ENCODE data around the gene IFT57.
"Not testable (repeated sequence)": the region's sequence is repeated elsewhere in the genome, so short reads cannot be mapped to it uniquely, and the experiment has no call there.

Gene IFT57, protein sequence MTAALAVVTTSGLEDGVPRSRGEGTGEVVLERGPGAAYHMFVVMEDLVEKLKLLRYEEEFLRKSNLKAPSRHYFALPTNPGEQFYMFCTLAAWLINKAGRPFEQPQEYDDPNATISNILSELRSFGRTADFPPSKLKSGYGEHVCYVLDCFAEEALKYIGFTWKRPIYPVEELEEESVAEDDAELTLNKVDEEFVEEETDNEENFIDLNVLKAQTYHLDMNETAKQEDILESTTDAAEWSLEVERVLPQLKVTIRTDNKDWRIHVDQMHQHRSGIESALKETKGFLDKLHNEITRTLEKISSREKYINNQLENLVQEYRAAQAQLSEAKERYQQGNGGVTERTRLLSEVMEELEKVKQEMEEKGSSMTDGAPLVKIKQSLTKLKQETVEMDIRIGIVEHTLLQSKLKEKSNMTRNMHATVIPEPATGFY

DNA sequence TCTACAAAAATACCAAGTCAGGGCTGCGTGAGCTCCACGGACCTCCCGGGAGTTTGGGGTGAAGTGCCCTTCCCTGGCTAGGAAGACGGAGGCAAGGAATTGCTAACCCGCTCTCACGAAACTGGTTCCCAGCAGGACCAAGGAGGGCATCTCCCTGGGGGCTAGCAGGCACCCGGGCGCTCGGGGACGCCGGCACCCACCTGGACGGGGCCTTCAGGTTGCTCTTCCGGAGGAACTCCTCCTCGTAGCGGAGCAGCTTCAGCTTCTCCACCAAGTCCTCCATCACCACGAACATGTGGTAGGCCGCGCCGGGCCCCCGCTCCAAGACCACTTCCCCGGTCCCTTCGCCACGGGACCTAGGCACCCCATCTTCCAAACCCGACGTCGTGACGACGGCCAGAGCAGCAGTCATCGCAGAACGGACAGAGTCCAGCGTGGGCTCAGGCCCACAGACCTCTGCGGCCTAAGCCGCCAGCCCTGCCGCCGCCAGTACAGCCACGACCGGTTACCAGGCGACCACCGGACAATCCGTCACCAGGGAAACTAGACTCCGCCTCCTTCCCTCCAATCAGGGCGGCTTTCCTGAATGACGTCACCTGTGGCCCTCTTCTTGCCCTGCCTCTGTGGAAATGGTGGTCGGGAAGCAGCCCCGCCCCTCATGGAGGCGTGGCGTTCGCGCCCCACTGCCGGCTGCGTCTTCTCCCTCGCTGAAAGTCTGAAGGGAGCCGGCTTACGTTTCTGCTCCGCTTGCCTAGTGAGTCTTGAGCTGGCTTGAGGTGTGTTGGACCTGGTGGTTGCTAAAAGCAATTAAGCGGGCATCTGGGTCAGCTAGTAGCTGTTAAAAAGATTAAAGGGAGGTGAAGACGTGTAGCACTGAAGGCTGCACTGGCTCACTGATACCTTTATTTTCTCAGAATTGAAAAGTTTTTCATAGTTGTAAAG, at the start of gene IFT57:
Gene IFT57 (minus strand): TSS at position 514 of the 942 bp plus-strand sequence. CDS start 102 bp downstream, at position 412.
- DNase-seq (ENCODE audit: low read depth) = peak; percentile 93

DNA sequence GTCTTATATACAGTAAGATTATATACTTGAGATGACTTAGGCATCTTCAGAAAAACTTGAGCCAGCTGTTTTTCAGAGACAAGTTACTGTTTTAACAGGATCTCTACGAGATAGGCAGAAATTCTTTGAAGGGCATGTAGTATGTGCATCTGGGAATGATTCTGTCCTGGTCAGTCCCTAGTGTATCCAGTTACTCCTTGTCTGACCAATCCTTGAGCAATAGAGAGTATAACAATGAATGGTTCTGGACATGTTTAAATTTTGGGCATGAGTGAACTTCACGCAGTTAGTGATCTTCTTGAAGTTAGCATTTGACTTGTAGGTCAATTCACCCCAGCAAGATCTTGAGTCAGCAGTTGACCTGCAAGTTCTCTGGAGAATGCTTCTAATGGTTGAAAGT, 49.4 kb upstream of the IFT57 start:
- DNase-seq (ENCODE audit: low read depth) = no peak

DNA sequence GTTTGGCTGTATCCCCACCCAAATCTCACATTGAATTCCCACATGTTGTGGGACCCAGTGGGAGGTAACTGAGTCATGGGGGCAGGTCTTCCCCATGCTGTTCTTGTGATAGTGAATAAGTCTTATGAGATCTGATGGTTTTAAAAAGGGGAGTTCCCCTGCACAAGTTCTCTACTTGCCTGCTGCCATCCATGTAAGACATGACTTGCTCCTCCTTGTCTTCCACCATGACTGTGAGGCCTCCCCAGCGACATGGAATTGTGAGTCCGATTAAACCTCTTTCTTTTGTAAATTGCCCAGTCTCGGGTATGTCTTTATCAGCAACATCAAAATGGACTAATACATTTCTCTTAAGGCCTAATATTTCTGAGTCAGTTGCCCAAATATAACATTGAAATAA, 46.0 kb upstream of the IFT57 start:
- DNase-seq (ENCODE audit: low read depth) = not testable (repeated sequence)

DNA sequence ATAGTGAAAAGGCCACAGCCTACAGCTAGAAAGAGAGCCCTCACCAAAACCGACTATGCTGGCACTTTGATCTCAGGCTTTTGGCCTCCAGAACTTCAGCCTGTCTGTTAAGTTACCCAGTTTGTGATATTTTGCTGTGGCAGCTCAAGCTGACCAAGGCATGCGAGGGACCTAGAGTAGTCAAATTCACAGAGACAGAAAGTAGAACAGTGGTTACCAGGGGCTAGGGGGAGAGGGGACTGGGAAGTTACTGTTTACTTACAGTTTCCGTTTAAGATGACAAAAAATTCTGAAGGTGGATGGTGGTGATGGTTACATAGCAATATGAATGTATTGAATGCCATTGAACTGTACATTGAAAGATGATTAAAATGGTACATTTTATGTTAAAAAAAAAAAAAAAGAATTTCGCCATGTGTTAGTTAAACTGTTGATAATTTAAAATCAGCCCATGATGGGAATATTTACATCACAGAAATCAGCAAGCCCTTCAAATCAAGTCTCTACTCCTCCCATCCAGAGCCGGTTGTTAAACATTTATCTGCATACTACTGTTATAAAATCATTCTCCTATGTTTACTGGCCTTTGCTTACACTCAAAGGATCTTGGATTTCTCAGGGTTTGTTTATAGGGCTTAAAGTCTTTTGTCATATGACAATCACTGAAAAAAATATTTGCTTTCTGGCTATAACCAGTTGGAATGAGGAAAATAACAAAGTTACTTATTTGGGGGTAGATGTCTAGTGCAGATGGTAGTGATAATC, 42.5 kb upstream of the IFT57 start:
- DNase-seq (ENCODE audit: low read depth) = not testable (repeated sequence)

DNA sequence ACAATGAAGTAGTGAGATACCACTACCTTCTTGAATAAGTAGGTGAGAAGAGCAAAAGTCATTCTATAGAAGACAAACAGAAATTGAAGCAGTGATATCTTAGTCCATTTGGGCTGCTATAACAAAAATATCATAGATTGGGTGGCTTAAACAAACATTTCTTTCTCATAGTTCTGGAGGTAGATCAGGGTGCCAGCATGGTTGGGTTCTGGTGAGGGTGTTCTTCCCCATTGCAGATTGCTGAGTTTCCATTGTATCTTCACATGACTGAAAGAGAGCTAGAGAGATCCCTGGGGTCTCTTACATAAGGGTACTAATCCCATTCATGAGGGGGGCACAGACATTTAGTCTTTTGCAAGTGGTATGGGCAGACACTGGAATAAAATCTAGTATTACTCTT, 32.9 kb upstream of the IFT57 start:
- DNase-seq (ENCODE audit: low read depth) = no peak

DNA sequence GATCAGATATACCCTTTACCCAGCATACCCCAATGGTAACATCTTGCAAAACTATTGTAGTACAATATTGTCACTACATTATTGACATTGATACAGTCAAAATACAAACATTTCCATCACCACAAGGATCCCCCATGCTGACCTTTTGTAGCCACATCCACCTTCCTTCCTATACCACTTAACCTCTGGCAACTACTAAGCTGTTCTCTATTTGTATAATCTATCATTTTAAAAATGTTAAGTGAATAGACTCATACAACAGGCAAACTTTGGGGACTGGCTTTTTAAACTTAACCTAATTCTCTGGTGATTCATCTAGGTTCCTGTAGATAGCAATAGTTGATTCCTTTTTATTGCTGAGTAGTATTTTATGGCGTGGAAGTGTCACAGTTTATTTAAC, 29.6 kb upstream of the IFT57 start:
- DNase-seq (ENCODE audit: low read depth) = no peak

DNA sequence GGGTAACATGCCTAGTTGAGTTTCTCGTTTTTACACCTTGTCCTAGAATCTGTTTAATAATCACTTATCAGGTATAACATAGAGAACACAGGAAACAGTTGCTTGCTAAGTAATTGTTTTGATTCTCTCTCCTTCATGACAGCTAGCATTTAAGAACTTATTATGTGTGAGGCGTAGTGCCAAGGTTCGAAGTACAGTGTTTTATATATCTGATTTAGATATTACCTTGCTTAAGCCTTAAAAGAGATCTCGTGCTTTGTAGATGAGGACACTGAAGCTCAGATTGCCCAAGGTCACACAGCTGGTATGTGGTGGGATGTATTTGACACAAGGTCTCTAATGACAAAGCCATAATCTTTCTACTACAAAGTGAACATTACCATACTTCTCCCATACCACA, 29.0 kb upstream of the IFT57 start:
- no peak for DNase-seq (ENCODE audit: low read depth)

DNA sequence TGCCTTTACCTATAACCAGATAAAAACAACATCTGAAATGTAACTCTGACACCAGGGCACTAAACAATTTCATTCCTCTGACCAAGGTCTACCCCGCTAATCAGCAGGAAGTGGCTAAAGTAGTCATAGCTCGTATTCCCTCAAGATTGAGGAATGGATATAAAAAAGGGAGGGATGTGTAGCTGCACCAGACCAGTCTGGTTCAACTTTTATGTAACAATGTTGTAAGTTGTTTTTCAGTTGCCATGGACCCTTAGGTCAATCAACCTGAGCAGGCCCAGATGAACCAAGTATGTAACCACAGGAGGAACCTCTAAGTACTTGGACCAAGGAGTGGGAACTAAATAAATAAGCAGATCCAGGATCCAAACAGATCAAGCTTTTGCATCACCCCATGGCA, 28.4 kb upstream of the IFT57 start:
- peak; percentile 1 for DNase-seq (ENCODE audit: low read depth)

DNA sequence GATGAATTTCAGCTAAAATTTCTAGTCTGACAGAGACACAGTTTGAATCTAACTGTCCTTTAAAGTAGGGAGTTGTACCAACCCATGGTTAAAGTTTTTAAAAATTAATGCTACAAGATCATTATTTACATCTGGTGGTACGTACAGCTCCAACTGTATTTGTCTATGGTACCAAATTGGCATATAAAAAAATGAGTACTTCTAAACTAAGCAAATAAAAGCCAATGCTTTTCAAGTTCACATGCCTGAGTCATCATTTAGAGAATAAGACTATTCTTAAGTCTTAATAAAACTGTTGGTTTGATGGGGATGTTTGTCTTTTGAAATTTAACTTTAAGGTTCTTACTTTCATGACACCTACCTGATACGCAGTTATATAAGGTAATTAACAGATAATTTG, 21.0 kb upstream of the IFT57 start:
- no peak for DNase-seq (ENCODE audit: low read depth)

DNA sequence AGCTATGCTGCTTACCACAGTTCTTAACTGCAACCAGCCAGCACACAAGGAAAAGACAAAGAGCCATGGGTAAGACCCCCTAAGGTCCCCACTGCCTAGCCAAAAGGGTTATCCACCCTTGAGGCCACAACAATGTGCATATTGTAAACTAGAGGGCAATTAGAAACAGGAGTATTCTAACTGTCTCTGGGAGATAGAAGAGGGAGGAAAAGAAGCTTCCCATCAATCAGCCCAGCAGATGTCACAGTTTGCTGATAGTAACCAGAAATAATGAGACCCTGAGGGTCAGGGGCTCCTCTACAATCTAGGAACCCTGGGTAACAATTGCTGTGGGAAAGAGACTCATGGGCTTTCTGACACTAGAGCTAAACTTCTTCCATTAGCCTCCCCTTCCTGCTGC, 20.6 kb upstream of the IFT57 start:
- DNase-seq (ENCODE audit: low read depth) = no peak

DNA sequence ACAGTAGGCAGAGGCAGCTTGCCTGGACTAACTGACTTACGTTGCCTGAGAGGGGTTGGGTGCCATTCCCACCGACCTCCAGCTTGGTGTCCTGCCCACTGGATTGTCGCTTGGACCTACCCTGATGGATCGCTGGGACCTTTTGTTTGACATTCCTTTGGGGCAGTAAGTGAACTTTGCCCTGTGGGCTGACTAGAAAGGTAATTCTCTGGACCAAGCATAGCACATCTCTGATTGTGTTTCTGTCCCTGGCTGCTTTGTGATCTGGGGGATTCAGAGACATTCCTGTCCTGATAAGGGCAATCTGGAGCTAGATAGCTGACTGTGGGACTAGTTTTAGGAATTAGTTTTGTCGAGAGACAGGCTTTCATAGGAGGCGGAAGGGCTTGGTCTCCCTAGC, 19.5 kb upstream of the IFT57 start:
- DNase-seq (ENCODE audit: low read depth) = no peak

DNA sequence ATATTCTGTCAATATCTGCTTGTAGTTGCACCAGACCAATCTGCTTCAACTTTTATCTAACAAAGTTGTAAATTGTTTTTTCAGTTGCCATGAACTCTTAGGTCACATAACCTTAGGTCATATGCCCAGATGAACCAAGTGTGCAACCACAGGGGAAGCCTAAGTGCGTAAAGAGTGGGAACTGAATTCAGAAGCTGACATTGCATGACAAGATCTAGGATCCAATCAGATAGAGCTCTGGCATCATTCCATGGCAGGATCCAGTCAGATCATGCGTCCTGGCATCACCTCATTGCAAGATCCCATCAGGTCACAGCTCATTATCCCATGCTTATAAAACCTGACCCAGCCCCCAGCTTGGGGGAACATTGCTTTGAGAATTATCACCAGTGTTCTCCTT, 18.9 kb upstream of the IFT57 start:
- no peak for DNase-seq (ENCODE audit: low read depth)

DNA sequence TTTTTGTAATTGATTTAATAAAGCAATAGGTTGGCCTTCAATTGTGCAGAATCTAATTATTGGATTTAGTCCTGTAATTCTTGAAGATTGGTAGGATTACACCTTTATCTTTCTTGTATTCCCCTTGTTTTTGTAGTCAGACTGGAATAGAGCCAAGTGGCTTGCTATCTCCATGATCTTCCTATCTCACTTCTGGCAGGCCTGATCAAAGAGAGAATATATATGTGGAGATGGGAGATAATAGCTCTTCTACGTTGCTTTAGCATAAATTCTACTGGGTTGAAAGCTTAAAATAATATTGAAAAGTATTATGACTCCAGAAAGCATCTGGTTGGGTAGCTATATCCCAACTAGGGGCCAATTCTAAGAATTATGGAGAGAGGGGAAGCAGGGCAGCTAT, 16.9 kb upstream of the IFT57 start:
- no peak for DNase-seq (ENCODE audit: low read depth)

DNA sequence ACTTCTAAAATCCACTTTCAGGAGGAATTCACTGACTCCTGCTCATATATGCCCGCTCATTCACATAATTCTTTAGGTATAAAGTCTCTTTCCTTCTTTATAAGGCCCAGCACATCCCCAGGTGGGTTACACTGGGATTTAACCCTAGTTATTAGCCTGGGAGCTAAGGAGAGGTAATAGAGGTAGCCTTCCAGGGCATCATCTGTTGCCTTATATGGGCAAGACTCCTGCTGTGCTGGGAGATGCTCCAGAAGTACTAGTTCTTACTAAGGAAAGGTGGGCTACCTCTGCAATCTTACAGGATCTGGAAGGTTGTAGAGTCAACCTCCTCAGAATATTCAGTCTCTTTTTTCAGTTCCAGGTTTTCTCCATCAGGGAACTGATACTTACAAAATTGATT, 13.1 kb upstream of the IFT57 start:
- no peak for DNase-seq (ENCODE audit: low read depth)

DNA sequence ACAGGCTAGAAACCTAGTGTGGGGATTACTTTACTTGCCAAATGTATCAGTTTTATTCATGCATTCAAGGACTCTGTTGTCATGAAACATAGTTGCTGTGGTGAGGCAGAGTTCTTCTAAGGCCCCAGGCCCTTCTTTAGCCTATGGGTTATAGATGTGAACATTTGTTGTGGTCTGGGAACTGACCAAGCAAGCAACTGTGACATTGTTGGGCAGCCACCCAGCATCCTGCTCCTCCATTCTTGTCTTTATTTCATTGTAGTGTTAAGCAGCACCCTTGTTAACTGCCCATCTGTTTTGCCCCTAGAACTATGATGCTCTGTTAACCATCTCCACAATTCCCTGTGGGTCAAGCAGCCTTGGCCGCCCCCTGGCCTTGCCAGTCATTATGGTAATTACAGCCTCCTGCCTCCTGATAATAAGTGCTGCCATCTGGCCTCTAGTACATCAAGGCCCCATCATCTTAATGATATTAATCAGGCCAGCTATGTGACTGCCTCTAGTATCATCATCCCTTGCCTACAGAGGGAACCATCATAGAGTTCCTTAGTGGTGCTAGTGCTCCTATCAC, 12.2 kb upstream of the IFT57 start:
- DNase-seq (ENCODE audit: low read depth) = no peak

DNA sequence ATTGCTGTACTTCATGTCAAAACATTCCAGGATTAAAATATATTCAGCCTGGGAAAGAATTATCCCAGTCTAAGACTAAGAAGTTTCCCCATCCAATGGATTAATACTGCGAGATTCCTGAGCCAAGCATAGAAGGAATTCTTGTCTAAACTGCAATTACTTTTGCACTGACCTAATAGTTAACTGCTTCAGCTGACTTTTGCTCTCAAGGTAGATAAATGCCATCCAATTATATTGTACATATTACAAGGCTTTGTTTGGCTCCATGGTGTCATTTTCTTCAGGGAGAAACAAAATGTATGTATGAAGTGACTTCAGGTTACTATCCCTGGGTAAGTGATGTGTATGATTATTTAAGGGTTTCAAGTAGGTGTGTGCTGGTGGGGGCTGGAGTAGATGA, 6.1 kb upstream of the IFT57 start:
- no peak for DNase-seq (ENCODE audit: low read depth)

DNA sequence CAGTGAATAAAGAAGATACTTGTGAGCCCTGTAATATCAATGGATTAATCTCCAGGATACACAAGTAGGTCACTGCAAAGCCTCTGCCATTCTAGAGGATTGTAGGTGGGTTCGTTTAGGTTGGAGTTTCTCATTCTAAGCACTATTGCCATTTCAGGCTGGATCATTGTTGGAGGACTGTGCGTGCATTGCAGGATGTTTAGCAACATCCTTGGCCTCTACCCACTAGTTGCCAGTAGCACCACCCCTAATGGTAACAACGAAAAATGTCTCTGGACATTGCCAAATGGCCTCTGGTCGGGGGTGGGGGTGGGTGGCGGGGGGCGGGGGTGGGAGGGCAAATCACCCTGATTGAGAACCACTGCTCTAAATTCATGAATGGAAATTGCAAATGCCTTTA, 4.9 kb upstream of the IFT57 start:
- DNase-seq (ENCODE audit: low read depth) = no peak

DNA sequence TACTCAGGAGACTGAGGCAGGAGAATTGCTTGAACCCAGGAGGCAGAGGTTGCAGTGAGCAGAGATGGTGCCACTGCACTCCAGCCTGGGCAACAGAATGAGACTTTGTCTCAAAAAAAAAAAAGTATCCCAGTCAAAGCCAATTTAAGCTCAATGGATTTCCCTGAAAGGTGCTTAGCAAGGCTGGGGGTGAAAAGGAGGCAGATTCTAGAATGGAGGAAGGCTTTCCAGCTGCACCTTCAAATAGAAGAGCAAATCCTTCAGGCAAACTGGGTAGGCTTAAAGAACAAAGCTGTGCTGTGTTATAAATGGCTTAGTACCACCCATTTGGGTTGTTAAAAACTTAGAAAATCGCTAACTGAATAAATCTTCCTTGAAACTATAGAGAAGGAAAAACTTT, 3.0 kb upstream of the IFT57 start:
- no peak for DNase-seq (ENCODE audit: low read depth)

DNA sequence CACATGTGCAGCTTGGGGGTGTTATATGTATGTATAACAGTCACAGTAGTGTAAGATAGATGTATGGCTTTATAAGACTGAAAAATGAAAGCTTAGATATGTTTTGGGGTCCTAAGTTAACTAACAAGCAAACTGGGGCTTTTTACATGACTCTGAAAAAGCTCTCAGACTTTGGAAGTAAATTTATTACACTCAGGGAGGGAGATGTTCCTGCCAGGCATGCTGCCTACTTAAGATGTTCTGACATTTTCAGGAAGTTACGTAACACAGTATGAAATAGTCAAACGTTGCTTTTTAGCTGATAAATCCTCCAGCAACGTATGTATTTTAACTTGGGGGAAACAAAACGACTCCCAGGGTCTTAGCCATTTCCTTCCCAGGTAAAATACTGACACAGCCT, 1.7 kb upstream of the IFT57 start:
- DNase-seq (ENCODE audit: low read depth) = no peak

DNA sequence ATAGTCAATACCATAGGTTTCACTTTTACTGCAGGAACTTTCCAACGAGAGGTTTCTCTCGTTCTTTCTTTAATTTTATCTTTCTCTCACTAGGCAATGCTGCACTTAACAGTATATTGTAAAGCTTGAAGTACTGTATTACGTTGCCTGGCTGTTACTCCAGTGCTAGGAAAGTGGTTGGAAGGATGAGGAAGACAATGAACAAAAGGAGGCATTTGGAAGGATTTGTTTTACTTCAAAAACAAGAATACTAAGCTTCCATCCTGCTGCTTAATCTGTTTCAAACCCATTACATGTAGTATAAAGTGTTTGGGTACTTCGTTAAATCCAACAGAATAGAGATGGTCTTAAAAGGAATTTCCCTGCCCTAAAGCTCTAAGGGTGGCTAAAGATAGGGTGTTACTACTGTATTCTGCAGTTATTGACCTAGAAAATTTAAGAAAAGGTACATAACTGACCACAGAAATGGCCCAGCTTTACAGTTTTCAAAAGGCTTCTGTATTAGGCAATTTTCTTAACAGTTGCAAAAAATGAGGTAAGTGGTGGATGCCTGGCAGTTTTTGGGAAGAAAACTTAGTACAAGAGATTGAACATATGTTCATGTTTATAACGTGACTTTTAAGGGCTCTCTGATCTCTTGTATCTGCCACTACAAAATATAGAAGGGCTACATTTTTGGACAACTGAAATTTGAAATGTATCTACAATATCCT, 785 bp upstream of the IFT57 start:
- no peak for DNase-seq (ENCODE audit: low read depth)

DNA sequence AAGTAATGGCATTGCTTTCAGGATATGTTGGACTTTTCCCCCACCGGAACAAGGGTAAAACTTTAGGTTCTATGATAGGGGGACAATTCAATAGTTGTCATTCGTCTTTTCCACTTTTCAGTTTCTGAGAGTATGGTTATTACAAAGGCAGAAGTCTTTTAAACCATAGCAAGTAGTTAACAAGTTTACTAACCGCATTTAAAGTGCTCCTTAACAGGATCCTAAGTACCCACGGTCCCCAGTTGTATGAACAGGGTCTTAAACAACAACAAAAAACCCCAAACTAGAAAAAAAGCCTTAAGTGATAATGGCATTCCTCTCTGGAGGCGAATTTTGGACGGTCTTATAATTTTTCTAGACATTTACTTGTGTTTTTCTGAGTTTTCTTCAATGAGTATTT, 831 bp downstream of the IFT57 start:
- no peak for DNase-seq (ENCODE audit: low read depth)

All from non-pigmented ciliary epithelial cell (primary cell).